HCT116 (cell line): ENCODE results near the gene TGFBR1. TPM values are rescaled to one million over a fixed set of nuclear protein-coding genes. Genes with fewer than 3 reads are reported as not detected.
"Not testable (repeated sequence)": the region's sequence is repeated elsewhere in the genome, so short reads cannot be mapped to it uniquely, and the experiment has no call there.

Source experiments
- ATAC-seq: fragments of 200-7000 bp; cut with Tn5 transposase; 2 replicates; pipeline ENCODE4 v1.9.1; 2020; ENCODE audit warnings: mild to moderate bottlenecking, moderate library complexity
- BruUV-seq: library from RNA; stranded (reverse); fragments of 400-500 nt; replicated peaks from 2 replicates; lab custom pipeline; 2021; lab: Mats Ljungman, UMichigan
- CTCF ChIA-PET: fragments of 300-600 bp; sonication (Branson Sonifier 250); formaldehyde crosslinking; loops from one replicate; lab custom pipeline; 2021; ENCODE audit warnings: antibody characterized with exemption; lab: Charles Lee
- POLR2A ChIA-PET: fragments of 300-600, 350-600 bp; sonication (Branson Sonifier 250); formaldehyde crosslinking; loops from one replicate; lab custom pipeline; 2021; ENCODE audit warnings: antibody characterized with exemption; lab: Charles Lee
- RAD21 ChIA-PET, 2 experiments: fragments of 300-600 bp; sonication (Branson Sonifier 250); formaldehyde crosslinking; loops; one replicate each; lab custom pipeline; 2023; ENCODE audit warnings: low total read pairs in 2 of 2; ENCODE audit not compliant: uncharacterized antibody in 2 of 2, unreplicated experiment in 2 of 2, low non-redundant PET in 1 of 2; lab: Charles Lee
- DNase-seq: peaks from one replicate; pipeline ENCODE4 v3.0.0-alpha.2; 2010; ENCODE audit warnings: low read depth, low spot score
- H2AFZ ChIP-seq: fragments of 200-600 bp; shearing (Covaris generic), sonication (generic); 2 replicates; pipeline ENCODE4 v1.6.1; 2017; ENCODE audit warnings: low read depth, mixed run types, mixed read lengths, antibody characterized with exemption, low read length; ENCODE audit not compliant: poor library complexity, severe bottlenecking
- H3K27ac ChIP-seq: 2 replicates; pipeline ENCODE4 v1.5.1; 2012; ENCODE audit warnings: low read depth, low read length
- H3K27me3 ChIP-seq: fragments of 200-600 bp; sonication (generic); 2 replicates; pipeline ENCODE4 v1.6.1; 2016; ENCODE audit warnings: mixed run types, low read length, mixed read lengths; ENCODE audit not compliant: insufficient read depth
- H3K36me3 ChIP-seq, 2 experiments: fragments of 200-500 bp in 1 of 2; fragments of 200-600 bp in 1 of 2; sonication (Bioruptor generic) in 1 of 2; sonication (generic) in 1 of 2; 2 replicates each; pipeline versions ENCODE4 v1.5.1 to v1.6.1; 2014 to 2016; ENCODE audit warnings: low read length in 2 of 2, inconsistent platforms in 1 of 2, mixed read lengths in 1 of 2, mixed run types in 1 of 2; ENCODE audit not compliant: insufficient read depth in 2 of 2, control insufficient read depth in 1 of 2
- H3K4me1 ChIP-seq, 2 experiments: fragments of 200-600 bp in 1 of 2; sonication (generic) in 1 of 2; 2 replicates each; pipeline versions ENCODE4 v1.5.1 to v1.6.1; 2012 to 2017; ENCODE audit warnings: low read length in 2 of 2, inconsistent platforms in 1 of 2, mild to moderate bottlenecking in 1 of 2, mixed read lengths in 1 of 2, mixed run types in 1 of 2, moderate library complexity in 1 of 2; ENCODE audit not compliant: insufficient read depth in 2 of 2, control insufficient read depth in 1 of 2
- H3K4me2 ChIP-seq: fragments of 200-600 bp; sonication (generic); 2 replicates; pipeline ENCODE4 v1.6.1; 2017; ENCODE audit warnings: mixed run types, low read length, mixed read lengths
- H3K4me3 ChIP-seq, 2 experiments: fragments of 200-600 bp in 1 of 2; sonication (generic) in 1 of 2; replicated peaks in 1 of 2; 2 replicates each; pipeline ENCODE4 v1.5.1; 2011 to 2016; ENCODE audit warnings: low read length in 2 of 2, control low read depth in 1 of 2, low read depth in 1 of 2, mild to moderate bottlenecking in 1 of 2, mixed read lengths in 1 of 2, mixed run types in 1 of 2
- H3K79me2 ChIP-seq: fragments of 200-600 bp; sonication (generic); 2 replicates; pipeline ENCODE4 v1.6.1; 2017; ENCODE audit warnings: mild to moderate bottlenecking, mixed run types, low read length, moderate library complexity, mixed read lengths; ENCODE audit not compliant: insufficient read depth
- H3K9ac ChIP-seq: fragments of 200-600 bp; sonication (generic); 2 replicates; pipeline ENCODE4 v1.6.1; 2016; ENCODE audit warnings: low read length, mixed read lengths
- H3K9me2 ChIP-seq: fragments of 200-600 bp; sonication (generic), shearing (Covaris generic); 2 replicates; pipeline ENCODE4 v1.6.1; 2017; ENCODE audit warnings: mixed run types, mild to moderate bottlenecking, moderate library complexity; ENCODE audit not compliant: insufficient read depth
- H3K9me3 ChIP-seq, 2 experiments: fragments of 200-500 bp in 1 of 2; fragments of 200-600 bp in 1 of 2; sonication (Bioruptor generic) in 1 of 2; sonication (generic) in 1 of 2; 2 replicates each; pipeline ENCODE4 v1.6.1; 2014 to 2017; ENCODE audit warnings: low read length in 2 of 2, mixed read lengths in 2 of 2, inconsistent platforms in 1 of 2, low read depth in 1 of 2, mild to moderate bottlenecking in 1 of 2, mixed run types in 1 of 2, moderate library complexity in 1 of 2; ENCODE audit not compliant: control insufficient read depth in 1 of 2, insufficient read depth in 1 of 2
- H4K20me1 ChIP-seq: fragments of 200-600 bp; sonication (generic), shearing (Covaris generic); 2 replicates; pipeline ENCODE4 v1.6.1; 2017; ENCODE audit warnings: mixed run types, mild to moderate bottlenecking, moderate library complexity; ENCODE audit not compliant: insufficient read depth
- EZH2phosphoT487 ChIP-seq: fragments of 200-600 bp; IDR thresholded peaks from 2 replicates; pipeline ENCODE4 v1.6.1; 2018; ENCODE audit warnings: antibody characterized with exemption, borderline replicate concordance
- JUND ChIP-seq: IDR thresholded peaks from 2 replicates; pipeline ENCODE4 v1.6.1; 2012
- SIN3A ChIP-seq: IDR thresholded peaks from 2 replicates; pipeline ENCODE4 v1.6.1; 2012; ENCODE audit warnings: low read depth
- intact Hi-C: fragments of 100-400 bp; cut with micrococcal nuclease; formaldehyde crosslinking; loops from 2 replicates; pipeline ENCODE4 v1.10.0; 2022
- total RNA-seq: library from RNA; stranded (reverse); gene quantifications from one replicate; pipeline ENCODE4 v1.2.1, GENCODE V29; 2021; ENCODE audit not compliant: unreplicated experiment
- TF ChIP-seq, protein P1 (sequence below): IDR thresholded peaks from 2 replicates; pipeline ENCODE4 v1.6.1; 2011; ENCODE audit warnings: mild to moderate bottlenecking, low read length, moderate library complexity; ENCODE audit not compliant: insufficient replicate concordance; ENCODE audit errors: extremely low read depth

The TGFBR1 gene
- total RNA-seq, 1 experiment from 2014 or later, result 26.6 TPM

DNA sequence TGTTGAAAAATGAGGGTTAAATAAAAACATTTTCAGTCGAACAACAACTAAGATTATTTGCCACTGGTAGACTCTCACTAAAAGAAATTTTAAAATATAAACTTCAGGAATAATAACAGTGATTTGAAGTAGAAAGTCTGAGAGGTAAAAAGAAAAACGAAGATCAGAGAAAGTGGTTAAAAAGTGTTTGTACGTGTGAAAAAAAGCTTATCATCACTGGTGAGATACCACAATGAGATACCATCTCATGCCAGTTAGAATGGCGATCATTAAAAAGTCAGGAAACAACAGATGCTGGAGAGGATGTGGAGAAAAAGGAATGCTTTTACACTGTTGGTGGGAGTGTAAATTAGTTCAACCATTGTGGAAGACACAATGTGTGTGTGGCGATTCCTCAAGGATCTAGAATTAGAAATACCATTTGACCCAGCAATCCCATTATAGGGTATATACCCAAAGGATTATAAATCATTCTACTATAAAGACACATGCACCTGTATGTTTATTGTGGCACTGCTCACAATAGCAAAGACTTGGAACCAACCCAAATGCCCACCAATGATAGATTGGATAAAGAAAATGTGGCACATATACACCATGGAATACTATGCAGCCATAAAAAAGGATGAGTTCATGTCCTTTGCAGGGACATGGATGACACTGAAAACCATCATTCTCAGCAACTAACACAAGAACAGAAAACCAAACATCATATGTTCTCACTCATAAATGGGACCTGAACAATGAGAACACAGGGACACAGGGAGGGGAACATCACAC, 4.9 kb upstream of the TGFBR1 start:
- H3K4me2 ChIP-seq, H3K27ac ChIP-seq, RAD21 ChIA-PET, H3K4me1 ChIP-seq, H3K27me3 ChIP-seq, H3K9me2 ChIP-seq, CTCF ChIA-PET, H3K9me3 ChIP-seq, BruUV-seq, H2AFZ ChIP-seq, H3K4me3 ChIP-seq, intact Hi-C loops, ATAC-seq, POLR2A ChIA-PET, H3K79me2 ChIP-seq, DNase-seq, H3K36me3 ChIP-seq, H3K9ac ChIP-seq, H4K20me1 ChIP-seq: not testable (repeated sequence)

DNA sequence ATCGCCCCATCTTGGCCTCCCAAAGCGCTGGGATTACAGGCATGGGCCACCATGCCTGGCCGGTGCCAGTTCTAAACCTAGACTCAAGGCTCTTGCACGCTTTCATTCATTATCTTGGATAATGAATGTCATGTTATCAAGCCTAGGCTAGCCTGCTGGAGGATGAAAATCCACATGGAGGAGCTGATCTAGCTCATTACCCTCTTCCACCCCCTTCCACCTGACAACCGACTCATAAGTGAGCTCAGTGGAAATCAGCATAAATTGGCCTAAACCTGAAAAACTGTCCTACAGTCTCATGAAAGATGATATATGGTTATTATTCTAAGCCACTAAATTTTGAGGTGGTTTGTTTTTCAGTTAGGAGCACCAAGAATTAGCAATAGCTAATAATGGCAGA, 3.6 kb upstream of the TGFBR1 start:
- ChIA-PET CTCF (interaction anchor here (0.6 kb wide), 1 partner anchor 30 kb away, joined by 3 read pairs; no protein-coding TSS in a partner anchor), POLR2A (no interaction called here), RAD21 (no interaction called here)
- no TSS peak for BruUV-seq
- peaks cover 0 to 16% of the 10 kb centered on the region in 2 experiments; a peak in 3 of 4 replicates for H3K4me1 ChIP-seq
- no peak overlapping the region for H3K4me3 ChIP-seq
- no peaks in the 10 kb centered on the region for H3K9me2 ChIP-seq
- no peak for DNase-seq
- no peaks in the 10 kb centered on the region for H3K36me3 ChIP-seq
- intact Hi-C loops, result no loop called here
- no peak for ATAC-seq
- no peak overlapping the region for H3K27ac ChIP-seq
- H3K4me2 ChIP-seq, result no peak overlapping the region
- H3K27me3 ChIP-seq, result no peaks in the 10 kb centered on the region
- no peak overlapping the region for H3K9ac ChIP-seq
- TF ChIP-seq JUND, result no peak
- TF ChIP-seq, protein P1, sequence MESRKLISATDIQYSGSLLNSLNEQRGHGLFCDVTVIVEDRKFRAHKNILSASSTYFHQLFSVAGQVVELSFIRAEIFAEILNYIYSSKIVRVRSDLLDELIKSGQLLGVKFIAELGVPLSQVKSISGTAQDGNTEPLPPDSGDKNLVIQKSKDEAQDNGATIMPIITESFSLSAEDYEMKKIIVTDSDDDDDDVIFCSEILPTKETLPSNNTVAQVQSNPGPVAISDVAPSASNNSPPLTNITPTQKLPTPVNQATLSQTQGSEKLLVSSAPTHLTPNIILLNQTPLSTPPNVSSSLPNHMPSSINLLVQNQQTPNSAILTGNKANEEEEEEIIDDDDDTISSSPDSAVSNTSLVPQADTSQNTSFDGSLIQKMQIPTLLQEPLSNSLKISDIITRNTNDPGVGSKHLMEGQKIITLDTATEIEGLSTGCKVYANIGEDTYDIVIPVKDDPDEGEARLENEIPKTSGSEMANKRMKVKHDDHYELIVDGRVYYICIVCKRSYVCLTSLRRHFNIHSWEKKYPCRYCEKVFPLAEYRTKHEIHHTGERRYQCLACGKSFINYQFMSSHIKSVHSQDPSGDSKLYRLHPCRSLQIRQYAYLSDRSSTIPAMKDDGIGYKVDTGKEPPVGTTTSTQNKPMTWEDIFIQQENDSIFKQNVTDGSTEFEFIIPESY, result no peak
- no peak for TF ChIP-seq SIN3A
- no peak for TF ChIP-seq EZH2phosphoT487
- no peak overlapping the region for H2AFZ ChIP-seq
- no peaks in the 10 kb centered on the region for H3K9me3 ChIP-seq
- H4K20me1 ChIP-seq, result no peaks in the 10 kb centered on the region
- no peaks in the 10 kb centered on the region for H3K79me2 ChIP-seq
